CD4-positive, alpha-beta T cell treated with Interleukin-10 for 1 hour (primary cell): ENCODE measurements around the gene AK8.
"Not testable (repeated sequence)": the region's sequence is repeated elsewhere in the genome, so short reads cannot be mapped to it uniquely, and the experiment has no call there.

ENCODE experiments used
- DNase-seq: peaks from one replicate; pipeline ENCODE4 v3.0.0-alpha.2; 2020

The AK8 gene

GRCh38 chr9:132740526-132741309 is 137.4 kb downstream of the AK8 start:
- DNase-seq: no peak

GRCh38 chr9:132739710-132740310 is 138.3 kb downstream of the AK8 start:
- DNase-seq: no peak

GRCh38 chr9:132733260-132733815 is 144.7 kb downstream of the AK8 start:
- no peak for DNase-seq

- no peak for DNase-seq
Measured at GRCh38 chr9:132732326-132733259, 145.5 kb downstream of the AK8 start.

- DNase-seq: no peak
Measured at GRCh38 chr9:132731230-132731629, 146.9 kb downstream of the AK8 start.

- no peak for DNase-seq
Measured at GRCh38 chr9:132730054-132731033, 147.7 kb downstream of the AK8 start.

GRCh38 chr9:132729235-132729890 is 148.7 kb downstream of the AK8 start:
- DNase-seq: no peak

- DNase-seq: no peak
Measured at GRCh38 chr9:132728497-132728896, 149.6 kb downstream of the AK8 start.

GRCh38 chr9:132728071-132728470 is 150.0 kb downstream of the AK8 start:
- DNase-seq: no peak

- DNase-seq: no peak
Measured at GRCh38 chr9:132726576-132727130, 151.4 kb downstream of the AK8 start.

GRCh38 chr9:132725306-132725705 is 152.8 kb downstream of the AK8 start:
- no peak for DNase-seq

GRCh38 chr9:132723809-132724208 is 154.3 kb downstream of the AK8 start:
- no peak for DNase-seq

GRCh38 chr9:132722564-132723065 is 155.5 kb downstream of the AK8 start:
- no peak for DNase-seq

GRCh38 chr9:132721661-132722060 is 156.4 kb downstream of the AK8 start:
- DNase-seq: no peak

GRCh38 chr9:132718381-132718928 is 159.6 kb downstream of the AK8 start:
- DNase-seq: not testable (repeated sequence)

GRCh38 chr9:132717326-132717945 is 160.6 kb downstream of the AK8 start:
- DNase-seq: no peak

GRCh38 chr9:132716007-132716406 is 162.1 kb downstream of the AK8 start:
- no peak for DNase-seq

- DNase-seq: no peak
Measured at GRCh38 chr9:132712753-132713152, 165.3 kb downstream of the AK8 start.

- no peak for DNase-seq
Measured at GRCh38 chr9:132711846-132712245, 166.2 kb downstream of the AK8 start.

GRCh38 chr9:132711152-132711551 is 166.9 kb downstream of the AK8 start:
- DNase-seq: not testable (repeated sequence)
